GM10847 (cell line): ENCODE measurements around the gene DIS3L.

Experiments used
- POLR2A ChIP-seq: IDR thresholded peaks from 2 replicates; pipeline ENCODE4 v1.6.1; 2011; ENCODE audit not compliant: insufficient read length; ENCODE audit errors: extremely low read depth

The DIS3L gene

GRCh38 chr15:66269326-66270090 is 23.9 kb upstream of the DIS3L start:
- TF ChIP-seq POLR2A, result no peak

GRCh38 chr15:66270932-66271331 is 22.4 kb upstream of the DIS3L start:
- no peak for TF ChIP-seq POLR2A

DNA sequence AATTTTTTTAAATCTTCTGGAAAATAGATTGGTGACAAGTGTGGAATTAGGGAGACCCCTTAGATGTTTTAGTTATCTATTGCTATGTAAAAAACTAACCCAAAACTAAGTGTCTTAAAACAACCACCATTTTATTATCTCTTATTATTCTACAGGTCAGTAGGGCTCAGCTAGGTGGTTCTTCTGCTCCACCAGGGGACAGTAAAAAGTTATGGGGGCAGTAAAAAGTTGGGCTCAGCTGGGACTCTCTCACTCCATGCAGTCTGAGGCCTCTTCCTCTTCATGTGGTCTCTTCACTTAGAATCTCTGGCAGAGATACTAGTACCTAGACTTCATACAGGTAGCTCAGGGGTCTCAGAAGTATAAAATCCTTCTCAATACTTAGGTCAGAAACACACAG is 18.0 kb upstream of the DIS3L start:
- no peak for TF ChIP-seq POLR2A

GRCh38 chr15:66276546-66276945 is 16.8 kb upstream of the DIS3L start:
- TF ChIP-seq POLR2A, result no peak

GRCh38 chr15:66278056-66278455 is 15.3 kb upstream of the DIS3L start:
- no peak for TF ChIP-seq POLR2A

DNA sequence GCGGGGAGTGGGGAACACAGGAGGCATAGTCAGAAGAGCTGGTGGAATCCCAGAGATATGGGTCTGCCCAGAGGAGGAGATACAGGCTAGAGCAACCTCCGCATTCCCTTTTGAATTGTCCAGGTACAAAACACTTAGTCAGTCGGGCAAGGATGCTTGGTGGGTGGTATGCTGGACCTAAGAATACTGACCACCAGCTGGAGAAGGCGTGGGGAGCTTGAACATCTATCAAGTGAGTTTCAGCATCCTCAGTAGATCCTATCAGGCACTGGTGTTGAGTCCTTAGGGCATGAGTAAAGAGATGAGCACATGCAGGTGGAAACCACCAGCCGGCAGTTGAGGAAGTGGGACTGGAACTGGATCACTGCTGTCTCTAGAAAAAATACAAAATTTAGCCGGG is 14.7 kb upstream of the DIS3L start:
- TF ChIP-seq POLR2A, result no peak

DNA sequence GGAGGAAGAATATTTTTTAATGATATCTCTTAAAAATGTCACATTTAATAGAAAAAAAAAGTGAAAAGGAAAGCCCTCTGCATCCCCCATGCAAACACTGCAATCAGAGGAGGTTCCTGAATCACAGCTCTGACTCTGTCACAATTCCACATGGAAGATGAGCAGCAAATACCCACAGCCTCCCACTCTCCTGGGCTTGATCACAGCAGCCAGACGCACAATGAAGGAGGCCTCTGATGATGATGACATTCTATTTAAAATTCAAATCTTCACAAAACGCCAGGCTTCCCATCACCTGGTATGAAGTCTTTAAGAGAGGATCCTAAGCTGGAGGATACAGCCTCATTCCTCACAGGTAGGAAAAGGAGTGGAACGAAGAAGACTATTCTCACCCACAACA is 9.1 kb upstream of the DIS3L start:
- no peak for TF ChIP-seq POLR2A

GRCh38 chr15:66285533-66286280 is 7.7 kb upstream of the DIS3L start:
- TF ChIP-seq POLR2A, result no peak

GRCh38 chr15:66287461-66288057 is 5.8 kb upstream of the DIS3L start:
- TF ChIP-seq POLR2A, result no peak

DNA sequence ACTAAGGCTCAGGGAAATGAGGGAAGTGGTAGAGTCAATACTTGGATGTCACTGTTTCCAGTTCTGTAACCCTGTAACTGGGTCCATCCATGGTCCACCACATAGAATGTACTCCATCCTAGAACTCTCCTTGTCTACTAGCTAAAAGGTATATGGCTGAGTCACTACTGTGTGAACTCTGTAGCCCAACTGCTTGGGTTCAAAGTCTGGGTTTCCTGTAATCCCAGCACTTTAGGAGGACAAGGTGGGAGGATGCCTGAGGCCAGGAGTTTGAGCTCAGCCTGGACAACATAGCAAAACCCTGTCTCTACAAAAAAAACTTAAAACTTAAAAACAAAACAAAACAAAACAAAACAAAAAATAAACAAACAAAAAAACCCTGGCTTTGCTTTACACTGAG is 5.3 kb upstream of the DIS3L start:
- TF ChIP-seq POLR2A, result no peak

- no peak for TF ChIP-seq POLR2A
Observed at GRCh38 chr15:66288551-66289185, 4.7 kb upstream of the DIS3L start.

- no peak for TF ChIP-seq POLR2A
Observed at GRCh38 chr15:66290007-66290406, 3.4 kb upstream of the DIS3L start.

- no peak for TF ChIP-seq POLR2A
Observed at GRCh38 chr15:66290518-66290917, 2.9 kb upstream of the DIS3L start.

DNA sequence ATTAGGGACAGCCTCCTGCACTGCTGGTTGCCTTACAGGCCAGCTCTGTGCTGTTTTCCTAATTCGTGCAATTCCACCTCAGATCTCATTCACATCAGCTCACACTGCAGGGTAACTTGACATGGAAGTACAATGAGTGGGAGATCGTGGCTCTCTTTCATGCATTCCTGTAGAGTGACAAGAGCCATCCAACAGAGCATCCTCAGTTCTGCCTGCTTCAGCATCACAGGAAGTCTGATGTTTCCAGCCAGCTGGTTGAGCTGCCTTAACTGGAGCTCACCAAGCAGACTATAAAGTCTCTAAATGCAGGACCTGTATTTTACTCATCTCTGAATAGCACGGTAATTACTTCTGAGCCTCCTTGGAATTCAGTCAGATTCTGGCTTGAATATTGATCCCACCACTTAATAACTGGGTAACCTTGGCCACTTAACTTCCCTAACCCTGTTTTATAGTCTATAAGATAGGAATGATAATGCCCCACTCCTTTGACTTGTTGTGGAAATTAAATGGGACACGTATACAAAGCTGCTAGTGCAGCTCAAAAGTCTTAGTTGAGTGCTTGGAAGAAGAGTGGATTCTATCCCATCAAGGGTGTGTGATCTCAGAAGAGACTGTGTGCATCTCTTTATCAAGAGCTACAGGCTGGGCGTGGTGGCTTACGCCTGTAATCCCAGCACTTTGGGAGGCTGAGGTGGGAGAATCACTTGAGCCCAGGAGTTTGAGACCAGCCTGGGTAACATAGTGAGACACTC is 1.4 kb upstream of the DIS3L start:
- no peak for TF ChIP-seq POLR2A

GRCh38 chr15:66292571-66293418 is 573 bp upstream of the DIS3L start:
- TF ChIP-seq POLR2A, result no peak
